Right lobe of liver (tissue), 6 donors: ENCODE measurements around the gene ADCY5. TPM values are rescaled to one million over a fixed set of nuclear protein-coding genes. Genes with fewer than 3 reads are reported as not detected.

Source experiments
- ATAC-seq, 4 donors: fragments of 200-7000 bp; cut with Tn5 transposase; one replicate each; pipeline ENCODE4 v1.9.1; 2020; ENCODE audit warnings: mild to moderate bottlenecking in 4 of 4, moderate library complexity in 4 of 4
- DNase-seq, 3 donors: peaks; one replicate each; pipeline ENCODE4 v3.0.0-alpha.2; 2020
- H3K27ac ChIP-seq, 3 donors: fragments of 200-600 bp; one replicate each; pipeline ENCODE4 v1.8.0; 2022
- H3K27me3 ChIP-seq, 2 donors: fragments of 200-600 bp; one replicate each; pipeline ENCODE4 v1.8.0; 2022
- H3K36me3 ChIP-seq, 4 donors: fragments of 200-600 bp; sonication (generic) in 1 of 4; one replicate each; pipeline versions ENCODE4 v1.5.1 to v1.8.0; 2017 to 2022; ENCODE audit warnings: control low read depth in 1 of 4
- H3K4me1 ChIP-seq, 4 donors: fragments of 200-600 bp; sonication (generic) in 1 of 4; one replicate each; pipeline versions ENCODE4 v1.5.1 to v1.8.0; 2017 to 2022; ENCODE audit warnings: control low read depth in 1 of 4
- H3K4me3 ChIP-seq, 3 donors: fragments of 200-600 bp; one replicate each; pipeline ENCODE4 v1.8.0; 2022
- H3K9me3 ChIP-seq, 4 donors: fragments of 200-600 bp; sonication (generic) in 1 of 4; one replicate each; pipeline versions ENCODE4 v1.5.1 to v1.8.0; 2017 to 2022; ENCODE audit warnings: control low read depth in 1 of 4
- CTCF ChIP-seq, 4 donors: fragments of 200-600 bp in 3 of 4; fragments of 450-650 bp in 1 of 4; IDR thresholded peaks; one replicate each; pipeline versions ENCODE4 v1.5.1 to v1.8.0; 2016 to 2022; ENCODE audit warnings: antibody characterized with exemption in 4 of 4, mild to moderate bottlenecking in 2 of 4
- POLR2A ChIP-seq: fragments of 450-650 bp; IDR thresholded peaks from one replicate; pipeline ENCODE4 v1.6.1; 2017; ENCODE audit warnings: antibody characterized with exemption, mild to moderate bottlenecking
- WGBS: methylation state at CpG from one replicate; pipeline ENCODE4 v1.1.6; 2018; ENCODE audit warnings: low coverage, low lambda C conversion rate; ENCODE audit not compliant: insufficient coverage; ENCODE audit errors: missing lambda C conversion rate; 5-methylcytosine and 5-hydroxymethylcytosine counted together
- intact Hi-C, 2 donors: fragments of 100-400 bp; cut with DNase I; formaldehyde crosslinking; loops; one replicate each; pipeline versions ENCODE4 v1.11.2 to v1.14.1; 2022
- total RNA-seq, 6 experiments: library from RNA; depleted of rRNA in 2 of 6; stranded (reverse); fragments of >200 nt in 2 of 6; fragmentation: NEBNext Ultra II Directional in 3 of 6; extraction: Animal tissue kit (Norgen Biotek cat#: 25700) in 3 of 6; gene quantifications; one replicate each; pipeline versions ENCODE4 v1.1.0 to v1.2.4, GENCODE V29; 2016 to 2023
- donor health status: DM: no; HTN: yes; CAD: no.
- donor health status: DM: no; HTN: no; CAD: no.
- donor health status: DM: no; HTN: no; CAD: no.
- donor health status: DM: no; HTN: yes; CAD: no.
- donor health status: DM: no; HTN: yes; CAD: no.

ADCY5 gene
- total RNA-seq, 6 experiments from 2014 or later: 1.9 to 3.7 (median 2.7) TPM

GRCh38 chr3:123419181-123419849 lies 29.6 kb downstream of the ADCY5 start:
- WGBS: 74% methylated on average over 14 of the region's 20 CpGs

GRCh38 chr3:123416647-123417046 lies 32.2 kb downstream of the ADCY5 start:
- intact Hi-C loops: no loop called here
- no peak for DNase-seq
- H3K9me3 ChIP-seq: no peaks in the 10 kb centered on the region
- no peaks in the 10 kb centered on the region for H3K36me3 ChIP-seq
- no peak overlapping the region for H3K4me3 ChIP-seq
- H3K4me1 ChIP-seq: peaks cover 0 to 4% (median 1%) of the 10 kb centered on the region in 4 donors
- 60% methylated on average over 2 of the region's 6 CpGs for WGBS
- no peak for ATAC-seq
- peak overlapping the region in 1 of 3 donors; percentile 56 for H3K27ac ChIP-seq
- TF ChIP-seq POLR2A (no peak), CTCF (IDR thresholded peaks at IDR 0.05) (no peak)
- H3K27me3 ChIP-seq: no peaks in the 10 kb centered on the region

More at GRCh38 chr3:123419181-123419849, 29.6 kb downstream of the ADCY5 start:
- TF ChIP-seq CTCF (IDR thresholded peaks at IDR 0.05): no peak
- TF ChIP-seq POLR2A: no peak
- Histone ChIP-seq H3K27me3 (no peaks in the 10 kb centered on the region), H3K36me3 (no peaks in the 10 kb centered on the region), H3K4me3 (no peak overlapping the region), H3K27ac (no peak overlapping the region), H3K4me1 (peaks cover 0 to 19% (median 6%) of the 10 kb centered on the region in 4 donors), H3K9me3 (no peaks in the 10 kb centered on the region)
- no peak for DNase-seq
- no peak for ATAC-seq
- intact Hi-C loops: no loop called here

GRCh38 chr3:123416173-123416572 lies 32.7 kb downstream of the ADCY5 start:
- 74% methylated on average over 2 of the region's 4 CpGs for WGBS

GRCh38 chr3:123414973-123415775 lies 33.7 kb downstream of the ADCY5 start:
- WGBS: 68% methylated on average over 9 of the region's 18 CpGs
- Histone ChIP-seq H3K36me3 (no peaks in the 10 kb centered on the region), H3K27ac (peak overlapping the region in 2 of 3 donors; percentile 23 to 37), H3K4me1 (peaks cover 0 to 19% (median 9%) of the 10 kb centered on the region in 4 donors), H3K9me3 (no peaks in the 10 kb centered on the region), H3K27me3 (no peaks in the 10 kb centered on the region), H3K4me3 (no peak overlapping the region)
- intact Hi-C loops: no loop called here
- TF ChIP-seq POLR2A (no peak), CTCF (IDR thresholded peaks at IDR 0.05) (peak in 1 of 4 donors; percentile 6)
- peak in 1 of 4 donors; percentile 5 for ATAC-seq
- DNase-seq: no peak

More at GRCh38 chr3:123416173-123416572, 32.7 kb downstream of the ADCY5 start:
- Histone ChIP-seq H3K36me3 (no peaks in the 10 kb centered on the region), H3K27ac (peak overlapping the region in 2 of 3 donors; percentile 37 to 56), H3K27me3 (no peaks in the 10 kb centered on the region), H3K4me1 (peaks cover 0 to 9% (median 4%) of the 10 kb centered on the region in 4 donors), H3K9me3 (no peaks in the 10 kb centered on the region), H3K4me3 (no peak overlapping the region)
- TF ChIP-seq POLR2A (no peak), CTCF (IDR thresholded peaks at IDR 0.05) (no peak)
- no peak for DNase-seq
- intact Hi-C loops: no loop called here
- ATAC-seq: peak in 1 of 4 donors; percentile 9
